Pulmonary artery endothelial cell (primary cell): ENCODE results near the gene KDM5B. TPM values are rescaled to one million over a fixed set of nuclear protein-coding genes. Genes with fewer than 3 reads are reported as not detected.
A peak's percentile ranks its signal among the peaks of the same experiment; 100 is the strongest.
"Not testable (repeated sequence)": the region's sequence is repeated elsewhere in the genome, so short reads cannot be mapped to it uniquely, and the experiment has no call there.

Experiments
- DNase-seq: peaks from one replicate; pipeline ENCODE4 v3.0.0-alpha.2; 2011; ENCODE audit warnings: low read depth, low spot score
- total RNA-seq: library from RNA; depleted of rRNA; stranded (reverse); fragments of >200 nt; gene quantifications from 2 replicates; pipeline ENCODE4 v1.2.3, GENCODE V29; 2014

KDM5B gene
- total RNA-seq, 1 donor from 2014 or later, result 55.8 TPM

DNA sequence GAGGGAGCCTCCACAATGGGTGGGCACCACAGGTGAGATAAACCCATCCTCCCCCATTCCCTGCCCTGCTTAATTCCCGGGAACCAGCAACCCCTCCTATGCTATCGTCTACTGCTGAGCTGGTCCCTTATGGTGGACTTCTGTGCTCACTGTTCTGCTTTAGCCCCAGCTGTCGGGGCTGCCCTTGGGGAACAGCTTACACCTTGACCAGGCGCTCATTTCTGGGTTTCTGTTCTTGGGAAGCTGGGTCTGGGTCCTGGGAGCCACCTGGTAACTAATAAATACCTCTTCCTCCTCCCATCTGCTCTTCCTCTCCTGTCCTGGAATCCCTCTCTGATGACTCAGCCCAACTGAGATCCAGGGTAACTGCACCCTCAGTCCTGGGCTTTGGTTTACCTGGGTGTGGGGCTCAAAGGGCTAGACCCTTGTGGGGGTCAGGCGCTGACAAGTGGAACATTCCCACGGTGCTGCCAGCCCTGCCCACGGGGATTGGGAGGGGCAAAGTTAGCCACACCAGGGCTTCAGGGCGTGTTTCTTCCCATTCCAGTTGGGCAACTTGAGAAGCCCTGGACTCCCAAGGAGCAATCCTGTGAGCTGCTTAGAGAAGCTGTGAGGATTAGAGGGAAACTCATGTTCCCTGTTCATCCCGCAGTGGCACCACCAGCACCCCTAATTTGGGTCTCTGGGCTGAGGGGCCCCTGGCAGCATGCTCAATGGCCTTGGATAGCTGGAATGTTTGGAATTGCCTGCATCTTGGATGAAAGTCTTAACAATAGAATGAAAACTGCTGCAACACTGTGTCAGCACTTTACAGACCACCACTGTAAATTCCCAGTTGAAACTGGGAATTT lies 4.2 kb upstream of the KDM5B start:
- no peak for DNase-seq

DNA sequence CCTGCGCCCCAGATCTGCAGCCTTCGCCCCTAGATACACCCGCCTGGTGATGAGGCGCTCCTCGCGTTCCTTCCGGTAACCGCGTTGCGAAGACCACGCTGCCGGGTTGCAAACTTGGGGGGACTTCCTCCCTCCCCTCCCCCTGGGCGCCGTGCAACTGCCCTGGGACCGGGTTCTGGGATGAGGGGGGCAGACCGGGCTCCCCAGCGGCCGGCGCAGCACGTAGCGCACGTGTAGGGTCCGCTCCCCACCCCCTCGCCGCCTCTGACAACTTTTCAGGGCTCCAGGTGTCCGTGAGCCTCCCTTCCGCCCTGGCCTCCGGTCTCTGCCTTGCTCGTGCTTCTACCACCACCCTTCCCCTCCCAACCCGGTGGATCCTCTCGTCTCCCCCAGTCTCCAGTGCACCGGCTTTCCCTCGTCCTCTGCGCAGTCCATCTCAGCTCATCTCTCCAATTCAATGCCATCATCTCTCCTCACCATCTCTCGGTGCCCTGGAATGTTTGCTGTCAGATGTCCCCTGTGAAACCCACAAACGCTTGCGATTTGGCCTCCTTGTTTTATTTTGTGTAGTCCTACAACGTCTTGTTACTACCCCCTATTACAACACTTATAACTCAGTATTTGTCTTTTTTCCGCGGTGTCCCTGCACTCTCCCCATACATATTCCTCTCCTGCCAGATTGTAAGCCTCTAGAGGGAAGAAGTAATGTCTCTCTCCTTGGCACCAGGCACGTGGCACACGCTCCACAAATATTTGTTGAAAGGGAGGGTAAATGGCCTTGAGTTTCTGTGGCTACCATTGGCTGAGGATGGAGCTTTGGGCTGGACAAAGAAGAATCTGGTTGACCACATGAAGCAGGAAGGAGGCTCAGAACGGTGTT lies 3.3 kb upstream of the KDM5B start:
- no peak for DNase-seq

DNA sequence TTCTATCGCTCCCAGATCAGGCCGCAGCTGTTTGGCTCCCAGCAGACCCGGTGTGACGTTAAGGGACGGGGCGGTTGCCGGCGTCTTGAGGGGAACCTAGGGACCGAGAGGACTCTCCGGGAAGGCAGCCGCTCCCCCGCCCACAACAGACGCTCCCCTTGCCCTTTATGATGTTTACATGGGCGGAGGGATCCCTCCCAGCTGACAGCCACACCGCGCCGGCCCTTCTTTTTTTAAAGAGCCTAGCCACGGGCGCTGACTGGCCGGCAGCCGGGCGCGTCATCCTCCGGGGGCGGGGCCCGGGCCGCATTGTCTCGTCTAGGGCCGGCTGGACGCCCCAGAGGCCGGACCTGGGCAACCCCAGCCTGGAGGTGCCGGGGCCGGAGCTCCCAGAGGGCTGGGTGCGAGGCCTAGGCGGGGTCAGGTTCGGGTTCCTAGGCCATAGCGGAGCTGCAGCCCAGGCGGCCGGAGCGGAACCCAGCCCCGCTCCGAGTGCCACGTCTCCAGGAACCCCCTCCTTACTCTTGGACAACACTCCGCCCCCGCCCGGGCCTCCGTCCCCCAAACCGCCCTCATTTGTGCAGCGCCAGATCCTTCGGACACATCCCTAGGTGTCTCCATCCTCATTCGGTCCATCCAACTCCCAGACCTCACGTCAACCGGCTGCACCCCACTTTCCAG lies 2.5 kb upstream of the KDM5B start, which contains the start of gene PCAT6:
Gene PCAT6 (plus strand): TSS at position 340 of the 681 bp plus-strand sequence.
- peak; percentile 85 for DNase-seq

- no peak for DNase-seq
Observed at GRCh38 chr1:202810193-202810614, 2.0 kb upstream of the KDM5B start.

GRCh38 chr1:202809597-202810159 lies 1.5 kb upstream of the KDM5B start:
- DNase-seq, result no peak

DNA sequence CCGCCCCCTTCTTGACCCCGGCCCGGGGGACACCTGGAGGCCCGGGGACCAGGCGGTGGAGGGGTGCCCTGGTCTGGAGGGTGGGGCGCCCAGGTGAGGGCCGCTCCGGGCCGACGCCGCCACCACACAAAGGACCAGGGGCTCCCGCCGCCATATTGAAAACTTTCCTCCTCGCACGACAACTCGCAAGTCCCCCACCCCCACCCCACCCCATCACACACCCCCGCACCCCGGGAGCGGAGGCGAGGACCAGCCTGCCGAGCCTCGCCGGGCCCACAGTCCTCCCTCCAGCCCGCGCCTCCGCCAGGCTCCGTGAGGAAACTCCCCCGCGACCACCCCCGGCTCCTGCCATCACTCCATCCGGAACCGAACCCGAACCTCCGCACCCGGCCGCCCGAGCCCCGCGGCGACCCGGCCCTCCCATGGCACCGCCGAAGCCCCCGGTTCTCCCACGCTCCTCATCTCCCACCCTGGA lies 733 bp downstream of the KDM5B start:
- DNase-seq, result no peak

DNA sequence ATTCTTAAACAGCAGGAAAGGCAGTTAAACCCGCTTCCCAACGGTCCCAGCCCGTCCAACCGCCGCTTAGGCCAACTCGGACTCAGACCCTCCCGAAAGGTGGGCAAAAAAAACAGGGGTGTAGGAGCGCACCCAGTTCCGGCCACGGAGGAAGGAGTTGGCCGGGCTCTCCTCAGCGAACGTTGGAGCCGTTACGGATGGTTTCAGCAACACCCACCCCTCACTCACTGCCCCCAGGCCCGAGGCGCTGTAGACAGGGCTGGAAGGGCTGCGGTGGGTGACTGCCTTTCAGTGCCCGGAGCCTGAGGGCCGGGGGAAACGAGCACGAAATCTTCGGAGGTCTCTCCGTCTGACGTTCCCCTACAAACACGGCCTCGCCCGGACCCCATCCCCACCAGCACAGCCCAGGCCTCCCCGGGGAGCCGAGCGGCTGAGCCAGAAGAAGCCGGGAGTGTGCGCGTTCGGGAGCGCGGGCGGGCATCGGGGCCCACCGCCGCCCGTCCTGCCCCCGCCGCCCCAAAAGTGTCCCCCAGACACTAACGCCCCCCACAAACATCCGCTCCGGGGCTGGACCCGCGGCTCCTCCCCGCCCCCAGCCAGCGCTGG lies 1.3 kb downstream of the KDM5B start:
- DNase-seq, result no peak

DNA sequence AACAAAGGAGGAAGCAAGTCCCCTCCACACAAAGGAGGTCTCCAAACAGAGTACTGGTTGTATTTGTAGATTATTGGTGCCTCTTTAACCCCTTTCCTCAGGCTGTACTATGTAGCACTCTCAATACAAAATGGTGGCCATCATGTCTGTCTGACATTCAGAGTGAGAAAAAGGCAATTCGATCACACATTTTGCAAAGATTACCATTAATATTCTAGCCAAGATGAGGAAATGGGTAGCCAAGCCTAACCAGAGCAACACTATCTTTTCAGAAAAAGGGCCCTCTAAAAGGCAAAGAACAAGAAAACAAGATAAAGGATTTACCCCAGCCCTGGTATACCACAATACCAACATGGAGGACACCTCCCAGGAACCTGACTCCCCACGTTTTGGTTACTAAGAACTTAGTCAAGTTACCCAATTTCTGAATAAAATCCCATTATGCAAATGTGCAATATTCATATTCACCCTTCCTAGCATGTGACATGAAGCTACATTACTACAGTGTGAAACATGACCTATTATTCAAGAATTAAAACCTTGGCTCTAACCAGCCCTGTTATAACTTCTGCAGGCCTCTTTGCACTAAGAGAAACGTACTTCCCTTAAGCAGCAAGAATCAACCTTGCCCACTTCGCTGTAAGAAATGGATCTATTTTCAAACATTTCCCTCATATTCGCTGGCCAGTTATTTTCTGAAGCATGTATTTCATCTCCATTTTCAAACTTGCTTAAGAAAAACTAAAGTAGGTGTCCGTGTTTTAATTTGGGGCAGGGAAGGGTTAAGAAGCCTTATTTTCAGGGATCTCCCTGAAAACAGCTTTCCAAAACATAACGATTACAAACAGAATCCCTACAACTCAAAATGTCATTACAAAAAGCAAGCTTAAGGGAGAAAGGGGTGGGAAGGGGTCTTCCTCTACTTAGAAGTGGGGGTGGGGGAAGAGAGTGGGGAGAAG lies 2.1 kb downstream of the KDM5B start:
- no peak for DNase-seq

DNA sequence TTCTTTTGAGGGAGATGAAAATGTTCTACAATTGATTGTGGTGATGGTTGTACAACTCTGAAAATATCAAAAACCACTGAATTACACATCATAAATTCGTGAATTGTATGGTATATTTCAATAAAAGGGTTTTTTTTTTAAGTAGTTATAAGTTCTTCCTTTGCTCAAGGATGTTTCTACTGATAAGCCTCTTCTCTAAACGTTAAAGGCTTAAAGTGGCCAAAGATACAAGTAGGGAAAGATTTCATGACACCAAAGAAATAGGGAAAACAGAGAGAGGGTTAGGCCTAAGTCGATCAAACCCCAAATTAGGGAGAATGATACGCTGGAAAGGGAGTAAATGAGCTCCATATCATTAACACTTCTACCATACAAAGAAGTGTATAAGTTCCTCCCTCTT lies 4.1 kb downstream of the KDM5B start:
- DNase-seq, result no peak

GRCh38 chr1:202802998-202803932 lies 5.0 kb downstream of the KDM5B start:
- DNase-seq, result no peak

GRCh38 chr1:202802034-202802433 lies 6.2 kb downstream of the KDM5B start:
- no peak for DNase-seq

GRCh38 chr1:202801175-202801574 lies 7.0 kb downstream of the KDM5B start:
- DNase-seq, result no peak

GRCh38 chr1:202800742-202801141 lies 7.5 kb downstream of the KDM5B start:
- no peak for DNase-seq

GRCh38 chr1:202798792-202799331 lies 9.4 kb downstream of the KDM5B start:
- no peak for DNase-seq

- DNase-seq, result no peak
Observed at GRCh38 chr1:202798260-202798659, 10.0 kb downstream of the KDM5B start.

- no peak for DNase-seq
Observed at GRCh38 chr1:202796670-202797069, 11.6 kb downstream of the KDM5B start.

DNA sequence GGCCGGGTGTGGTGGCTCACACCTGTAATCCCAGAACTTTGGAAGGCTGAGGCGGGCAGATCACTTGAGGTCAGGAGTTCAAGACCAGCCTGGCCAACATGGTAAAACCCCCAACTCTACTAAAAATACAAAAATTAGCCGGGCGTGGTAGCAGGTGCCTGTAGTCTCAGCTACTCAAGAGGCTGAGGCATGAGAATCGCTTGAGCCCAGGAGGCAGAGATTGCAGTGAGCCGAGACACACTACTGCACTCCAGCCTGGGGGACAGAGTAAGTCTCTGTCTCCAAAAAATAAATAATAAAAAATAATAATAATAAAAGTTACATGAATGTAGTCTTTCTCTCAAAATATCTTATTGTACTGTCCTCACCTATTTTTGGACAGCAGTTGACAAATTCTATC lies 13.3 kb downstream of the KDM5B start:
- not testable (repeated sequence) for DNase-seq

- no peak for DNase-seq
Observed at GRCh38 chr1:202794051-202794740, 14.0 kb downstream of the KDM5B start.
